ENCODE data around the gene PAX6. TPM values are rescaled to one million over a fixed set of nuclear protein-coding genes. Genes with fewer than 3 reads are reported as not detected.

Gene PAX6
- total RNA-seq, 1 experiment from 2014 or later, result 29.0 TPM

DNA sequence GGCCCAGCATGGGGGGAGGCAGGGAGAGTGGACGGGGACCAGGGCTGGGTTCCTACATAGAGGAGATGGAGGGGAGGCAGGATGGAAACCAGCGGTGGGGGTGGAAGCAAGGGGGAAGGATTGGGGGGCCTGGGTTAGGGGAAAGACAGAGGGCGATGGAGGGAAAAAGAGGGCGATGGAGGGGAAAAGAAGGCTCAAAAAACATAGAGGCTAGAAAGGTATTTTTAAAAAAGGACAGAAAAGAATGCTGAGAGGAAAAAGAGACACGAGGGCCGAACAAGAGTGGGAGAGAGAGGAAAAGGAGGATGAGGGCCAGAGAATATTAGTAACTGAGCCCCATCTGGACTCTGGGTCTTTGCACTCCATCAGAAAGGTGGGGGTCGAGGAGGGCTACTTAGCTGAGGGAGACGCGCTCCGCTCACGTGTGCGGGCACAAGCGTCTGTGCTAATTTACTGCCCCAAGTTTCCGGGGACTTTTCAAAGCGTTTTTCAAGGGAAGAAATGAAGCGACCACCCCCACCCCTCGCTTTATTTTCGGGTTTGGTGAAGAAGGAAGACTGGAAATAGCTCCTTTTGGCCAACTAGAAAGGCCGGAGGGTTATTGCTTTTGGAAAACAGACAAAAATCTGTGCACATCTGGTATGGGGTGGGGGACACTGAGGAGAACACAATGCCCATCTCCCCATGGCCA is 14.5 kb downstream of the PAX6 start:
- Histone ChIP-seq H3K27me3 (ENCODE audit: insufficient read depth, low read depth) (no peaks in the 10 kb centered on the region), H3K9me3 (ENCODE audit: insufficient read depth, low read depth) (no peaks in the 10 kb centered on the region), H3K4me3 (no peak overlapping the region), H3K36me3 (ENCODE audit: low read depth) (peaks cover 38% of the 10 kb centered on the region), H4K20me1 (ENCODE audit: insufficient read depth) (no peaks in the 10 kb centered on the region), H3F3A (ENCODE audit: insufficient read depth, low read depth) (no peaks in the 10 kb centered on the region), H3K27ac (no peak overlapping the region), H3K4me2 (no peak overlapping the region), H3K4me1 (replicated peaks; ENCODE audit: insufficient read depth) (no peaks in the 10 kb centered on the region), H2AFZ (no peak overlapping the region), H3K9me2 (ENCODE audit: insufficient read depth) (no peaks in the 10 kb centered on the region), H3K79me2 (ENCODE audit: low read depth) (no peaks in the 10 kb centered on the region)
- CTCF ChIA-PET, result interaction anchor here (0.6 kb wide), 1 partner anchor 125 kb away, joined by 7 read pairs; no protein-coding TSS in a partner anchor
- no TSS peak for BruUV-seq (replicated peaks)
- TF ChIP-seq, protein P1, sequence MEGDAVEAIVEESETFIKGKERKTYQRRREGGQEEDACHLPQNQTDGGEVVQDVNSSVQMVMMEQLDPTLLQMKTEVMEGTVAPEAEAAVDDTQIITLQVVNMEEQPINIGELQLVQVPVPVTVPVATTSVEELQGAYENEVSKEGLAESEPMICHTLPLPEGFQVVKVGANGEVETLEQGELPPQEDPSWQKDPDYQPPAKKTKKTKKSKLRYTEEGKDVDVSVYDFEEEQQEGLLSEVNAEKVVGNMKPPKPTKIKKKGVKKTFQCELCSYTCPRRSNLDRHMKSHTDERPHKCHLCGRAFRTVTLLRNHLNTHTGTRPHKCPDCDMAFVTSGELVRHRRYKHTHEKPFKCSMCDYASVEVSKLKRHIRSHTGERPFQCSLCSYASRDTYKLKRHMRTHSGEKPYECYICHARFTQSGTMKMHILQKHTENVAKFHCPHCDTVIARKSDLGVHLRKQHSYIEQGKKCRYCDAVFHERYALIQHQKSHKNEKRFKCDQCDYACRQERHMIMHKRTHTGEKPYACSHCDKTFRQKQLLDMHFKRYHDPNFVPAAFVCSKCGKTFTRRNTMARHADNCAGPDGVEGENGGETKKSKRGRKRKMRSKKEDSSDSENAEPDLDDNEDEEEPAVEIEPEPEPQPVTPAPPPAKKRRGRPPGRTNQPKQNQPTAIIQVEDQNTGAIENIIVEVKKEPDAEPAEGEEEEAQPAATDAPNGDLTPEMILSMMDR (conservative IDR thresholded peaks at IDR 0.05), result no peak
- no peak for TF ChIP-seq EZH2 (IDR thresholded peaks at IDR 0.05; ENCODE audit: low read depth)
- intact Hi-C loops (cut with micrococcal nuclease; ENCODE audit: unreplicated experiment), result no loop called here
- POLR2A ChIA-PET (ENCODE audit: unreplicated experiment), result no interaction called here
- DNase-seq, result no peak

DNA sequence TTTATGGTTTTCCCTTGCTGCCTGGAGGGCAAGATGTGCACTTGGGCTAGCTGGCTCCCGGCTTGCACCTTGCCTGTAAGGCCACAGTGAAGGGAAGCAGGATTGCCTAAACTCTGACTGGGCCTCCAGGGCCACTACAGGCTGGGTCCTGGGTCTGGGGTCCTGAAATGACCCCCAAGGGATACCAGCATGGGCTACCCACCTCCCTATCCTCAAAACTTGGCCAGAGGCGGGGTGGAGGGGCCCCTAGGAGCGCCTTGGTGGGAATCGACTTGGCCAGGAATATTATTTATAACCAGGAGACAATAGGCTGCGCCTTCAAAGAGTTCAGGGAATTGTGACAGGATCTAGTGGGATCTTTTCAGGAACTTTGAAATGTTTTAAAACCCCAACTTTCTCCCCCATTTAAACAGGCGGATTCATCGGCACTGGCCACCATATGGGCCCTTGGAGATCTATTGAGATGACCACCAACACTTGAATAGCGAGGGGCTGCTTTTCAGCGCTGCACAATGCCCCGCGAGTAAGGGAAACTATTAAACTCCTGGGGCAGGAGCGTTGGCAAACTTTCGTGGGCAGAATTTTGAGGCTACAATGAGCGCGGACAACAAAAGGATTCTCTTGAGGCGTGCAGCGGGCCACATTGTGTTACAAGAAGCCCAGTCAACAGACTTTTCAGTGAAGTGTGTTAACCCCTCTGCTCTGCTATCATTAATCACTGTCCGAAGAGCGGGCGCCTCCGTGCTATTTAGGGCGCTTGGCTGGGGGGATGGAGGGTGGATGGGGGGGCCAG is 15.2 kb downstream of the PAX6 start:
- no peaks in the 10 kb centered on the region for H3K27me3 ChIP-seq (ENCODE audit: insufficient read depth, low read depth)
- H3K9me2 ChIP-seq (ENCODE audit: insufficient read depth), result no peaks in the 10 kb centered on the region
- H3K4me2 ChIP-seq, result no peak overlapping the region
- H3K27ac ChIP-seq, result no peak overlapping the region
- H3K4me1 ChIP-seq (replicated peaks; ENCODE audit: insufficient read depth), result no peaks in the 10 kb centered on the region
- no peak for DNase-seq
- H4K20me1 ChIP-seq (ENCODE audit: insufficient read depth), result no peaks in the 10 kb centered on the region
- ChIA-PET POLR2A (ENCODE audit: unreplicated experiment) (no interaction called here), CTCF (no interaction called here)
- H2AFZ ChIP-seq, result no peak overlapping the region
- H3K79me2 ChIP-seq (ENCODE audit: low read depth), result no peaks in the 10 kb centered on the region
- intact Hi-C loops (cut with micrococcal nuclease; ENCODE audit: unreplicated experiment), result no loop called here
- peaks cover 35% of the 10 kb centered on the region for H3K36me3 ChIP-seq (ENCODE audit: low read depth)
- H3K4me3 ChIP-seq, result no peak overlapping the region
- no peaks in the 10 kb centered on the region for H3F3A ChIP-seq (ENCODE audit: insufficient read depth, low read depth)
- TF ChIP-seq EZH2 (IDR thresholded peaks at IDR 0.05; ENCODE audit: low read depth), result no peak
- TF ChIP-seq, protein P1 (conservative IDR thresholded peaks at IDR 0.05), result no peak
- H3K9me3 ChIP-seq (ENCODE audit: insufficient read depth, low read depth), result no peaks in the 10 kb centered on the region
- no TSS peak for BruUV-seq (replicated peaks)

DNA sequence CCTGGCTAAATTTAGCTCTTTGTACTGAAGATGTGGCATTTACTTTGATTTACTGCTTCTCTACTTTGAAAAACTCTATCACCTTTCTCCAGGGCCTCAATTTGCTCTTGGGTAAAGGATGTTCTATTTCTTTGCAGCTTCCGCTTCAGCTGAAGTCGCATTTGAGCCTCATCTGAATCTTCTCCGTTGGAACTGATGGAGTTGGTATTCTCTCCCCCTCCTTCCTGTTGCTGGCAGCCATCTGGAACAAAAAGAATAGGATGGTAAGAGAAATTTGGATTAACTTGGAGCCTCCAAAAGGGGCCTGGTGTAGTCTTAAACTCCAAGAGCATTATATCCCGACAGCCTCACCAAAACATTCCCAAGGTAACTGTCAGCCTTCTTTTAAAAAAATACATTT is 16.6 kb downstream of the PAX6 start:
- Histone ChIP-seq H3K36me3 (ENCODE audit: low read depth) (peaks cover 29% of the 10 kb centered on the region), H3K4me1 (replicated peaks; ENCODE audit: insufficient read depth) (no peaks in the 10 kb centered on the region), H3F3A (ENCODE audit: insufficient read depth, low read depth) (peaks cover 1% of the 10 kb centered on the region; the same call in 1 of the 2 replicates), H3K9me3 (ENCODE audit: insufficient read depth, low read depth) (no peaks in the 10 kb centered on the region), H2AFZ (no peak overlapping the region), H4K20me1 (ENCODE audit: insufficient read depth) (no peaks in the 10 kb centered on the region), H3K4me2 (no peak overlapping the region), H3K79me2 (ENCODE audit: low read depth) (no peaks in the 10 kb centered on the region), H3K27me3 (ENCODE audit: insufficient read depth, low read depth) (no peaks in the 10 kb centered on the region), H3K9me2 (ENCODE audit: insufficient read depth) (no peaks in the 10 kb centered on the region), H3K4me3 (no peak overlapping the region), H3K27ac (no peak overlapping the region)
- TF ChIP-seq, protein P1 (conservative IDR thresholded peaks at IDR 0.05), result no peak
- TF ChIP-seq EZH2 (IDR thresholded peaks at IDR 0.05; ENCODE audit: low read depth), result no peak
- intact Hi-C loops (cut with micrococcal nuclease; ENCODE audit: unreplicated experiment), result no loop called here
- DNase-seq, result no peak
- BruUV-seq (replicated peaks), result no TSS peak
- CTCF ChIA-PET, result no interaction called here
- POLR2A ChIA-PET (ENCODE audit: unreplicated experiment), result interaction anchor here (0.6 kb wide), 1 partner anchor 567 kb away, joined by 3 read pairs; no protein-coding TSS in a partner anchor

Measured in PC-9 (cell line).